ENCODE data around the gene TMEM86B.

DNA sequence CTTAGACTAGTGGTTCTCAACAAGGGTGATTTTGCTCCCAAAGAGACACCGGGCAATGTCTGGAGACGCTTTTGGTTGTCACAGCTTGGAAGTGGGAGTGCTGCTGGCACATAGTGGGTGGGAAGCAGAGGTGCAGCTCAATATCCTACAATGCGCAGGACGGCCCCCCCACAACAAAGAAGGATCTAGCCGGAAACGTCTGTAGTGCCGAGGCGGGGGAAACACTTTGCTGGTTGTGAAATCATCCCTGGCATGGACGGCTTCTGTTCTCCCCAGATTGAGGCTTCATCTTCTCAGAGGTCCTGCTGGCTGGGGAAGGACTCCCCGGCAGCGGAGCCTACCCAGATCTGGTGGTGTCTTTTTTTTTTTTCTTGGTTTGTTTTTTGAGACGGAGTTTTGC, 35.1 kb downstream of the TMEM86B start:
- TF ChIP-seq, protein P1, sequence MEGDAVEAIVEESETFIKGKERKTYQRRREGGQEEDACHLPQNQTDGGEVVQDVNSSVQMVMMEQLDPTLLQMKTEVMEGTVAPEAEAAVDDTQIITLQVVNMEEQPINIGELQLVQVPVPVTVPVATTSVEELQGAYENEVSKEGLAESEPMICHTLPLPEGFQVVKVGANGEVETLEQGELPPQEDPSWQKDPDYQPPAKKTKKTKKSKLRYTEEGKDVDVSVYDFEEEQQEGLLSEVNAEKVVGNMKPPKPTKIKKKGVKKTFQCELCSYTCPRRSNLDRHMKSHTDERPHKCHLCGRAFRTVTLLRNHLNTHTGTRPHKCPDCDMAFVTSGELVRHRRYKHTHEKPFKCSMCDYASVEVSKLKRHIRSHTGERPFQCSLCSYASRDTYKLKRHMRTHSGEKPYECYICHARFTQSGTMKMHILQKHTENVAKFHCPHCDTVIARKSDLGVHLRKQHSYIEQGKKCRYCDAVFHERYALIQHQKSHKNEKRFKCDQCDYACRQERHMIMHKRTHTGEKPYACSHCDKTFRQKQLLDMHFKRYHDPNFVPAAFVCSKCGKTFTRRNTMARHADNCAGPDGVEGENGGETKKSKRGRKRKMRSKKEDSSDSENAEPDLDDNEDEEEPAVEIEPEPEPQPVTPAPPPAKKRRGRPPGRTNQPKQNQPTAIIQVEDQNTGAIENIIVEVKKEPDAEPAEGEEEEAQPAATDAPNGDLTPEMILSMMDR (IDR thresholded peaks at IDR 0.05), result no peak
- TF ChIP-seq EZH2 (IDR thresholded peaks at IDR 0.05), result no peak
- TF ChIP-seq EZH2phosphoT487 (IDR thresholded peaks at IDR 0.05), result no peak
